HCT116 (cell line): ENCODE data around the gene PRSS57.

Source experiments
- FOSL1 ChIP-seq: IDR thresholded peaks from 2 replicates; pipeline ENCODE4 v1.6.1; 2012; ENCODE audit warnings: low read depth
- POLR2A ChIP-seq: IDR thresholded peaks from 2 replicates; pipeline ENCODE4 v1.7.0; 2011; ENCODE audit warnings: borderline replicate concordance; ENCODE audit not compliant: insufficient read depth, insufficient read length; ENCODE audit errors: extremely low read depth
- RAD21 ChIP-seq: IDR thresholded peaks from 2 replicates; pipeline ENCODE4 v1.6.1; 2012; ENCODE audit warnings: low read depth, mild to moderate bottlenecking
- TF ChIP-seq, protein P1 (sequence below), 3 experiments: fragments of 200-600 bp in 1 of 3; sonication (generic) in 1 of 3; IDR thresholded peaks in 2 of 3; conservative IDR thresholded peaks in 1 of 3; 2 replicates each; pipeline ENCODE4 v1.5.1; 2012 to 2017; ENCODE audit warnings: low read depth in 2 of 3, low read length in 2 of 3, antibody characterized with exemption in 1 of 3, borderline replicate concordance in 1 of 3, control low read depth in 1 of 3, mild to moderate bottlenecking in 1 of 3, mixed read lengths in 1 of 3, mixed run types in 1 of 3, moderate library complexity in 1 of 3; ENCODE audit not compliant: insufficient read depth in 1 of 3
- TF ChIP-seq, protein P2 (sequence below): IDR thresholded peaks from 2 replicates; pipeline ENCODE4 v1.6.1; 2012
- TF ChIP-seq, protein P3 (sequence below): IDR thresholded peaks from 2 replicates; pipeline ENCODE4 v1.6.1; 2011; ENCODE audit warnings: mild to moderate bottlenecking, low read length, moderate library complexity; ENCODE audit not compliant: insufficient replicate concordance; ENCODE audit errors: extremely low read depth

DNA sequence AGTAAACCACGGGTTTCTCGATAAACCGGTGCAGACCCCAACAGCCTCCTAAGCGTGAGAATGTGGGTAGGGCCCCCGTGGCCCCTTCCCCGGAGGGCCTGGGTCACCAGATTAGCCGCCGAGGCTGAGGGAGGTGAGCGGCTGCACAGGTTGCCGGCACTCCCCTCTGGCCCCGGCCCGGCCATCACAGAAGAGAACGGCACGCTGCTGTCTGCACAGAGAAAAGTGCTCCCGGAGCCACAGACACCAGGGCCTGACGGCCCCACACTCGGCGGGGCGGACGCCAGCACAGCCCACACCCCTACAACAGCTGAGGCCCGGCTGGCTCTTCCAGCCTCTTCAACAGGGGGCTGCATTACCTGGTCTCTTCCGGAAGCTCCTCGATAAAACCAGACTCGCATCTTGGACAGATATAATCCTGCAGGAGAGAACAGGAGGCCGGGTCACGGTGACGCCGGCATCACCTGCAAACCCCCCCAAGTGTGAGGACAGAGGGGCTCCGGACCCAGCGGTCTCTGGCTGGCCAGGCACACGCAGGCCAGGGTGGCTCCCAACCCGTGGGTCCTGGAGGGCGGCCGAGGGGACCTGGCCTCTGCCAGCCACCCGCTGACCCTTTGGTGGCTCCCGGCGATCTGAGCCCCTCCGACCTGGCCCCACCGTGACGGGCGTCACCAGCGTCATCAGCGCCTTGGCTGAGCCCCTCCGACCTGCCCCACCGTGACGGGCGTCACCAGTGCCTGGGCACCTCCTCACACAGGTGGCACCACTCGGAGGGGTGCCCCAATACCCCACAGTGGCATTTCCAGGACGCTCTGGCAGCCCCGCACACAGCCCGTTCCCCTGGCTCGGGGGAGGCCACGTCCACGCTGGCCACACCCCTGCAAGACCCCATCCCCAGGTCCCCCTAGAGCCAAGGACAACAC, 42.5 kb downstream of the PRSS57 start:
- no peak for TF ChIP-seq POLR2A
- TF ChIP-seq, protein P1, sequence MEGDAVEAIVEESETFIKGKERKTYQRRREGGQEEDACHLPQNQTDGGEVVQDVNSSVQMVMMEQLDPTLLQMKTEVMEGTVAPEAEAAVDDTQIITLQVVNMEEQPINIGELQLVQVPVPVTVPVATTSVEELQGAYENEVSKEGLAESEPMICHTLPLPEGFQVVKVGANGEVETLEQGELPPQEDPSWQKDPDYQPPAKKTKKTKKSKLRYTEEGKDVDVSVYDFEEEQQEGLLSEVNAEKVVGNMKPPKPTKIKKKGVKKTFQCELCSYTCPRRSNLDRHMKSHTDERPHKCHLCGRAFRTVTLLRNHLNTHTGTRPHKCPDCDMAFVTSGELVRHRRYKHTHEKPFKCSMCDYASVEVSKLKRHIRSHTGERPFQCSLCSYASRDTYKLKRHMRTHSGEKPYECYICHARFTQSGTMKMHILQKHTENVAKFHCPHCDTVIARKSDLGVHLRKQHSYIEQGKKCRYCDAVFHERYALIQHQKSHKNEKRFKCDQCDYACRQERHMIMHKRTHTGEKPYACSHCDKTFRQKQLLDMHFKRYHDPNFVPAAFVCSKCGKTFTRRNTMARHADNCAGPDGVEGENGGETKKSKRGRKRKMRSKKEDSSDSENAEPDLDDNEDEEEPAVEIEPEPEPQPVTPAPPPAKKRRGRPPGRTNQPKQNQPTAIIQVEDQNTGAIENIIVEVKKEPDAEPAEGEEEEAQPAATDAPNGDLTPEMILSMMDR (IDR thresholded peaks at IDR 0.05 in 2 of 3, conservative IDR thresholded peaks at IDR 0.05 in 1 of 3; ENCODE audit: borderline replicate concordance in 1 of 3, insufficient read depth in 1 of 3, low read depth in 2 of 3, low read length in 2 of 3): no peak
- TF ChIP-seq FOSL1: no peak
- TF ChIP-seq RAD21: no peak
- TF ChIP-seq, protein P2, sequence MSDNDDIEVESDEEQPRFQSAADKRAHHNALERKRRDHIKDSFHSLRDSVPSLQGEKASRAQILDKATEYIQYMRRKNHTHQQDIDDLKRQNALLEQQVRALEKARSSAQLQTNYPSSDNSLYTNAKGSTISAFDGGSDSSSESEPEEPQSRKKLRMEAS: no peak
- TF ChIP-seq, protein P3, sequence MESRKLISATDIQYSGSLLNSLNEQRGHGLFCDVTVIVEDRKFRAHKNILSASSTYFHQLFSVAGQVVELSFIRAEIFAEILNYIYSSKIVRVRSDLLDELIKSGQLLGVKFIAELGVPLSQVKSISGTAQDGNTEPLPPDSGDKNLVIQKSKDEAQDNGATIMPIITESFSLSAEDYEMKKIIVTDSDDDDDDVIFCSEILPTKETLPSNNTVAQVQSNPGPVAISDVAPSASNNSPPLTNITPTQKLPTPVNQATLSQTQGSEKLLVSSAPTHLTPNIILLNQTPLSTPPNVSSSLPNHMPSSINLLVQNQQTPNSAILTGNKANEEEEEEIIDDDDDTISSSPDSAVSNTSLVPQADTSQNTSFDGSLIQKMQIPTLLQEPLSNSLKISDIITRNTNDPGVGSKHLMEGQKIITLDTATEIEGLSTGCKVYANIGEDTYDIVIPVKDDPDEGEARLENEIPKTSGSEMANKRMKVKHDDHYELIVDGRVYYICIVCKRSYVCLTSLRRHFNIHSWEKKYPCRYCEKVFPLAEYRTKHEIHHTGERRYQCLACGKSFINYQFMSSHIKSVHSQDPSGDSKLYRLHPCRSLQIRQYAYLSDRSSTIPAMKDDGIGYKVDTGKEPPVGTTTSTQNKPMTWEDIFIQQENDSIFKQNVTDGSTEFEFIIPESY: no peak
